ENCODE results near the gene C6orf132. TPM values are rescaled to one million over a fixed set of nuclear protein-coding genes. Genes with fewer than 3 reads are reported as not detected.

The C6orf132 gene
- total RNA-seq, 1 experiment from 2014 or later: 48.4 TPM

- DNase-seq: no peak
- Histone ChIP-seq H2AFZ (ENCODE audit: low read length) (no peak overlapping the region), H3K9ac (ENCODE audit: extremely low read depth, insufficient read length, low read length) (no peak overlapping the region), H4K8ac (replicated peaks; ENCODE audit: insufficient read length, low read depth, low read length) (no peak overlapping the region), H4K5ac (ENCODE audit: insufficient read length, low read depth, low read length) (no peak overlapping the region), H3K4me1 (ENCODE audit: insufficient read depth, low read length) (no peaks in the 10 kb centered on the region; the same call in 1 of the 2 replicates), H3T11ph (ENCODE audit: low read length) (no peak overlapping the region), H3K23ac (ENCODE audit: insufficient read length, low read depth, low read length) (no peak overlapping the region), H3K23me2 (ENCODE audit: insufficient read length, low read depth, low read length, poor library complexity, severe bottlenecking) (no peaks in the 10 kb centered on the region), H3K56ac (ENCODE audit: insufficient read length, low read depth, low read length) (no peak overlapping the region), H2BK12ac (ENCODE audit: insufficient read length, low read depth, low read length) (no peak overlapping the region), H3K18ac (ENCODE audit: insufficient read length, low read depth, low read length) (no peak overlapping the region), H3K27me3 (ENCODE audit: insufficient read depth, low read length) (peaks cover 2% of the 10 kb centered on the region; the same call in 1 of the 2 replicates), H2BK5ac (ENCODE audit: insufficient read length, low read length) (no peak overlapping the region), H2BK20ac (ENCODE audit: low read depth, low read length, poor library complexity, severe bottlenecking) (no peak overlapping the region), H3K4me2 (ENCODE audit: insufficient read depth, insufficient read length, low read length) (no peak overlapping the region), H3K14ac (ENCODE audit: insufficient read depth, low read length) (no peak overlapping the region), H4K20me1 (ENCODE audit: control insufficient read depth, insufficient read depth, insufficient read length) (no peaks in the 10 kb centered on the region), H3K4ac (ENCODE audit: low read depth, low read length) (no peak overlapping the region), H2BK15ac (ENCODE audit: low read depth, low read length) (no peak overlapping the region), H2BK120ac (ENCODE audit: low read depth, low read length, poor library complexity, severe bottlenecking) (no peak overlapping the region), H4K91ac (ENCODE audit: insufficient read length, low read depth, low read length) (no peak overlapping the region), H2AK5ac (ENCODE audit: insufficient read length, low read length) (no peak overlapping the region), H3K79me2 (ENCODE audit: insufficient read depth, low read length) (no peaks in the 10 kb centered on the region), H3K9me3 (ENCODE audit: control insufficient read depth, low read depth, low read length) (no peaks in the 10 kb centered on the region), H3K27ac (ENCODE audit: insufficient read length, low read depth, low read length) (no peak overlapping the region), H3K79me1 (ENCODE audit: insufficient read depth, low read depth, low read length, poor library complexity, severe bottlenecking) (no peaks in the 10 kb centered on the region)
- Mint-ChIP-seq H3K27me3 (ENCODE audit: low read depth) (peaks cover 15% of the 10 kb centered on the region), H3K4me1 (peaks cover 57 to 72% of the 10 kb centered on the region in 2 experiments), H3K4me3 (no peak overlapping the region), H3K9me3 (no peaks in the 10 kb centered on the region), H3K36me3 (ENCODE audit: insufficient read depth in 1 of 3, low read depth in 3 of 3) (no peaks in the 10 kb centered on the region; a peak in 1 of 7 replicates), H3K27ac (no peak overlapping the region)
- WGBS (ENCODE audit: extremely low coverage, insufficient read length, low lambda C conversion rate): no CpG with 5 or more reads among the region's 1 CpG
- TF ChIP-seq CTCF (conservative IDR thresholded peaks at IDR 0.05): no peak
These were observed 21.6 kb upstream of the C6orf132 start for GRCh38 chr6:42163981-42164380.
